Endothelial cell of umbilical vein (primary cell): ENCODE results near the gene MTREX. TPM values are rescaled to one million over a fixed set of nuclear protein-coding genes. Genes with fewer than 3 reads are reported as not detected.

ENCODE experiments used
- BruUV-seq: library from RNA; stranded (reverse); fragments of 400-500 nt; replicated peaks from 2 replicates; lab custom pipeline; 2021; lab: Mats Ljungman, UMichigan
- CTCF ChIA-PET: fragments of 300-600, 350-600 bp; sonication (Branson Sonifier 250); formaldehyde crosslinking; loops from one replicate; lab custom pipeline; 2021; ENCODE audit warnings: antibody characterized with exemption, inconsistent platforms; lab: Charles Lee
- POLR2A ChIA-PET: fragments of 300-600, 350-600 bp; sonication (Branson Sonifier 250); formaldehyde crosslinking; loops from one replicate; lab custom pipeline; 2021; ENCODE audit warnings: antibody characterized with exemption, inconsistent platforms; lab: Charles Lee
- DNase-seq: peaks from one replicate; pipeline ENCODE4 v3.0.0-alpha.2; 2011; ENCODE audit warnings: low read depth, low spot score
- FAIRE-seq: peaks from 2 replicates; lab custom pipeline; 2011; peaks lifted over from hg19 to GRCh38; lab: Jason Lieb, UNC
- H2AFZ ChIP-seq: 2 replicates; pipeline ENCODE4 v1.6.0; 2012; ENCODE audit warnings: low read depth, low read length, control low read depth, inconsistent platforms
- H3K27ac ChIP-seq: 2 replicates; pipeline ENCODE4 v1.5.1; 2011; ENCODE audit warnings: low read depth, mild to moderate bottlenecking, control low read depth, low read length, moderate library complexity; ENCODE audit not compliant: insufficient read depth
- H3K27me3 ChIP-seq, 2 experiments: 2 replicates each; pipeline versions ENCODE4 v1.6.0 to v1.6.1; 2011; ENCODE audit warnings: low read length in 2 of 2, mixed read lengths in 1 of 2; ENCODE audit not compliant: control insufficient read depth in 2 of 2, insufficient read depth in 2 of 2
- H3K36me3 ChIP-seq, 2 experiments: 2 replicates in 1 of 2; 3 replicates in 1 of 2; pipeline ENCODE4 v1.5.1; 2011; ENCODE audit warnings: low read length in 2 of 2, mild to moderate bottlenecking in 1 of 2, moderate library complexity in 1 of 2; ENCODE audit not compliant: control insufficient read depth in 2 of 2, insufficient read depth in 2 of 2; ENCODE audit errors: extremely low read depth in 1 of 2
- H3K4me1 ChIP-seq: 3 replicates; pipeline ENCODE4 v1.5.1; 2011; ENCODE audit warnings: mild to moderate bottlenecking, low read length; ENCODE audit not compliant: control insufficient read depth, insufficient read depth; ENCODE audit errors: extremely low read depth
- H3K4me2 ChIP-seq: 2 replicates; pipeline ENCODE4 v1.6.1; 2011; ENCODE audit warnings: low read length, control low read depth, mixed read lengths; ENCODE audit not compliant: insufficient read depth
- H3K4me3 ChIP-seq, 3 experiments: fragments of 200-600 bp in 1 of 3; sonication (generic), shearing (Covaris generic) in 1 of 3; replicated peaks in 1 of 3; 2 replicates each; pipeline ENCODE4 v1.5.1; 2011 to 2016; ENCODE audit warnings: control low read depth in 3 of 3, low read length in 3 of 3, mild to moderate bottlenecking in 2 of 3, inconsistent platforms in 1 of 3, low read depth in 1 of 3, moderate library complexity in 1 of 3; ENCODE audit not compliant: insufficient read depth in 1 of 3
- H3K79me2 ChIP-seq: 2 replicates; pipeline ENCODE4 v1.6.0; 2012; ENCODE audit warnings: low read length, inconsistent platforms; ENCODE audit not compliant: control insufficient read depth, insufficient read depth
- H3K9ac ChIP-seq: replicated peaks from 2 replicates; pipeline ENCODE3; 2011; ENCODE audit warnings: low read length, control low read depth; ENCODE audit not compliant: insufficient read depth; ENCODE audit errors: extremely low read depth
- H3K9me1 ChIP-seq: replicated peaks from 3 replicates; pipeline ENCODE4 v1.6.0; 2011; ENCODE audit warnings: mild to moderate bottlenecking, low read length; ENCODE audit not compliant: control insufficient read depth, insufficient read depth; ENCODE audit errors: extremely low read depth
- H3K9me3 ChIP-seq: replicated peaks from 2 replicates; pipeline ENCODE4 v1.5.1; 2012; ENCODE audit warnings: low read length, inconsistent platforms; ENCODE audit not compliant: control insufficient read depth, insufficient read depth
- H4K20me1 ChIP-seq: replicated peaks from 2 replicates; pipeline ENCODE3; 2011; ENCODE audit warnings: mild to moderate bottlenecking, low read length; ENCODE audit not compliant: control insufficient read depth, insufficient read depth; ENCODE audit errors: extremely low read depth
- GATA2 ChIP-seq: IDR thresholded peaks from 2 replicates; pipeline ENCODE4 v1.7.0; 2011; ENCODE audit warnings: low read depth, mild to moderate bottlenecking, moderate library complexity, mixed read lengths, low read length; ENCODE audit not compliant: insufficient read length, insufficient read depth
- POLR2AphosphoS5 ChIP-seq: IDR thresholded peaks from 2 replicates; pipeline ENCODE4 v1.6.1; 2012; ENCODE audit warnings: low read depth, mild to moderate bottlenecking, control low read depth, low read length, moderate library complexity; ENCODE audit not compliant: insufficient read depth
- dilution Hi-C: fragments of 300-500 bp; cut with MboI; formaldehyde crosslinking; loops from one replicate; pipeline ENCODE4 v1.15.0; 2019; ENCODE audit warnings: low sequenced_read_pairs; ENCODE audit not compliant: extremely low pct_ligation_motif_present
- intact Hi-C: fragments of 100-400 bp; cut with micrococcal nuclease; formaldehyde crosslinking; loops from one replicate; pipeline ENCODE4 v1.10.0; 2022
- polyA plus RNA-seq, 4 experiments: library from polyadenylated mRNA; depleted of rRNA in 3 of 4; stranded (reverse) in 3 of 4; unstranded in 1 of 4; fragments of >200 nt; gene quantifications; 2 replicates each; pipeline versions ENCODE4 v1.2.1 to v1.2.3, GENCODE V29; 2011 to 2012; ENCODE audit warnings: missing spikeins in 1 of 4
- total RNA-seq: library from RNA; stranded (reverse); gene quantifications from 2 replicates; pipeline ENCODE4 v1.2.3, GENCODE V29; 2021
- TF ChIP-seq, protein P1 (sequence below), 2 donors: IDR thresholded peaks; 1 replicate in 1 of 2; 2 replicates in 1 of 2; pipeline ENCODE4 v1.5.1; 2011; ENCODE audit warnings: low read length in 2 of 2, mild to moderate bottlenecking in 2 of 2, moderate library complexity in 2 of 2, control low read depth in 1 of 2, inconsistent platforms in 1 of 2, low read depth in 1 of 2; ENCODE audit not compliant: insufficient read depth in 1 of 2; ENCODE audit errors: extremely low read depth in 1 of 2

Gene MTREX
- total and polyA plus RNA-seq, 2 donors (not counting 3 experiments of a cell fraction or from before 2014, with no cell fraction given) = 9.8 to 76.3 TPM

DNA sequence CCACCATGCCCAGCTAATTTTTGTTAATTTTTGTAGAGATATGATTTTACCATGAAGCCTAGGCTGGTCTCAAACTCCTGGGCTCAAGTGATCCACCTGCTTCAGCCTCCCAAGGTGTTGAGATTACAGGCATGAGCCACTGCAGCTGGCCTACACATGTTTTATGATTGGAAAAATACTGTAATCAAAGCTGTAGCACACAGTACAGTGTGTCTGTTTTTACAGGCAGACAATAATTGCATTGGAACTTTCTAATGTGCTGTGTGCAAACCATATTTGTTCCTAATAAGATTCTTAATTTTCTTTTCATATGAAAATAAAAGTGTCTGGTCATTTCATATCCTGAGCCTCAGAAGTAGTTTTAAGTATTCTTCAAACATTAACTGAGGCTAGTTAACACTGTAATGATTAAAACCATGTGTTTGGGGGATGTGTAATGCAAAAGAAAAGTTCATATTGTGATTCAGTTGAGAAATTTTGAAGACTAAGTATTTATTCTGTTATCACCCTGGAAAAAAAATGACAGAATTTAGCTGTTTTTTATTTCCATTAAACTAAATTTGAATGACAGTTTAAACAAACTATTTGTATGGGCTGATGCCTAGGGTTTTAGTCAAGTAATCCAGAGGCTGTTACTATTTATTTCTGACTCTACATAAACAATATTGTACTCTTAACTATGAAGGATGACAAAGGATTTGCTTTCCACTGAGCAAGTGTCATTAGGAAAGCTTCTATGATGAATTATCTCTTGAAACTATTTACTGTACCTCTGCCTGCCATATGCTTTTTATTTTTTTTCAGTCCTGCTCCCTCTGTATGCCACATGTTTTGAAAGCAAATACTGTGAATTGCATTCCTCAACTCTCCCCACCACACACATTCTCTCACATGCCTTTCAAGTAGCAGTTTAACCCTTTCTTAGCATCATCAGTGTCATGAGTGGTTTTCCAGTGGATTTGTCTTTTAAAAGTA lies 111.5 kb downstream of the MTREX start:
- H3K79me2 ChIP-seq = no peaks in the 10 kb centered on the region
- TF ChIP-seq GATA2 (no peak), POLR2AphosphoS5 (no peak)
- TF ChIP-seq, protein P1, sequence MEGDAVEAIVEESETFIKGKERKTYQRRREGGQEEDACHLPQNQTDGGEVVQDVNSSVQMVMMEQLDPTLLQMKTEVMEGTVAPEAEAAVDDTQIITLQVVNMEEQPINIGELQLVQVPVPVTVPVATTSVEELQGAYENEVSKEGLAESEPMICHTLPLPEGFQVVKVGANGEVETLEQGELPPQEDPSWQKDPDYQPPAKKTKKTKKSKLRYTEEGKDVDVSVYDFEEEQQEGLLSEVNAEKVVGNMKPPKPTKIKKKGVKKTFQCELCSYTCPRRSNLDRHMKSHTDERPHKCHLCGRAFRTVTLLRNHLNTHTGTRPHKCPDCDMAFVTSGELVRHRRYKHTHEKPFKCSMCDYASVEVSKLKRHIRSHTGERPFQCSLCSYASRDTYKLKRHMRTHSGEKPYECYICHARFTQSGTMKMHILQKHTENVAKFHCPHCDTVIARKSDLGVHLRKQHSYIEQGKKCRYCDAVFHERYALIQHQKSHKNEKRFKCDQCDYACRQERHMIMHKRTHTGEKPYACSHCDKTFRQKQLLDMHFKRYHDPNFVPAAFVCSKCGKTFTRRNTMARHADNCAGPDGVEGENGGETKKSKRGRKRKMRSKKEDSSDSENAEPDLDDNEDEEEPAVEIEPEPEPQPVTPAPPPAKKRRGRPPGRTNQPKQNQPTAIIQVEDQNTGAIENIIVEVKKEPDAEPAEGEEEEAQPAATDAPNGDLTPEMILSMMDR (IDR thresholded peaks at IDR 0.05; ENCODE audit: extremely low read depth in 1 of 2, insufficient read depth in 1 of 2, low read depth in 1 of 2, low read length in 2 of 2) = no peak
- intact Hi-C loops = no loop called here
- no peaks in the 10 kb centered on the region for H3K9me1 ChIP-seq
- no peak overlapping the region for H2AFZ ChIP-seq
- no peaks in the 10 kb centered on the region for H4K20me1 ChIP-seq
- dilution Hi-C loops = no loop called here
- H3K4me3 ChIP-seq = no peak overlapping the region
- H3K4me1 ChIP-seq = no peaks in the 10 kb centered on the region
- no TSS peak for BruUV-seq
- ChIA-PET CTCF (interaction anchor here (0.9 to 2.5 kb wide), 5 partner anchors 8 to 273 kb away, joined by 3 to 10 read pairs (median 4); no protein-coding TSS in a partner anchor), POLR2A (no interaction called here)
- H3K9me3 ChIP-seq = no peaks in the 10 kb centered on the region
- no peak overlapping the region for H3K27ac ChIP-seq
- no peak overlapping the region for H3K9ac ChIP-seq
- DNase-seq (no peak), FAIRE-seq (no peak)
- H3K27me3 ChIP-seq = no peaks in the 10 kb centered on the region
- H3K4me2 ChIP-seq = no peak overlapping the region
- H3K36me3 ChIP-seq = peaks cover 11 to 16% of the 10 kb centered on the region in 2 experiments
